Measurements from ENCODE around the gene PCDHA6. TPM values are rescaled to one million over a fixed set of nuclear protein-coding genes. Genes with fewer than 3 reads are reported as not detected.
"Not testable (repeated sequence)": the region's sequence is repeated elsewhere in the genome, so short reads cannot be mapped to it uniquely, and the experiment has no call there.

The PCDHA6 gene
- total and polyA plus RNA-seq, 2 of the 8 experiments (the other 6 are each of a cell fraction or from before 2014, with no cell fraction given): 0.71 to 7.1 TPM

DNA sequence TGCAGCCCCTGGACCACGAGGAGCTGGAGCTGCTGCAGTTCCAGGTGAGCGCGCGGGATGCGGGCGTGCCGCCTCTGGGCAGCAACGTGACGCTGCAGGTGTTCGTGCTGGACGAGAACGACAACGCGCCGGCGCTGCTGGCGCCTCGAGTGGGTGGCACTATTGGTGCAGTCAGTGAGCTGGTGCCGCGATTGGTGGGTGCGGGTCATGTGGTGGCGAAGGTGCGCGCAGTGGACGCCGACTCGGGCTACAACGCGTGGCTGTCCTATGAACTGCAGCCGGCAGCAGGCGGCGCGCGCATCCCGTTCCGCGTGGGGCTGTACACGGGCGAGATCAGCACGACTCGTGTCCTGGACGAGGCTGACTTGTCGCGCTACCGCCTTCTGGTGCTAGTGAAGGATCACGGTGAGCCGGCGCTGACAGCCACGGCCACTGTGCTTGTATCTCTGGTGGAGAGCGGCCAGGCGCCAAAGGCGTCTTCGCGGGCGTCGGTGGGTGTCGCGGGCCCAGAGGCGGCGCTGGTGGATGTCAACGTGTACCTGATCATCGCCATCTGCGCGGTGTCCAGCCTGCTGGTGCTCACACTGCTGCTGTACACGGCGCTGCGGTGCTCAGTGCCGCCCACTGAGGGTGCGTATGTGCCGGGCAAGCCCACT is 39.8 kb upstream of the PCDHA6 start:
- H3K79me1 ChIP-seq (ENCODE audit: low read depth, low read length); H3K4ac ChIP-seq (replicated peaks; ENCODE audit: insufficient read length, low read depth, low read length); H2BK5ac ChIP-seq (ENCODE audit: low read depth, low read length); H4K91ac ChIP-seq (replicated peaks; ENCODE audit: insufficient read length, low read length); H3K4me2 ChIP-seq (ENCODE audit: insufficient read depth in 1 of 2, low read depth in 2 of 2, low read length in 2 of 2); H3K36me3 ChIP-seq (ENCODE audit: control insufficient read depth in 2 of 4, insufficient read depth in 4 of 4, low read length in 3 of 4); H3K18ac ChIP-seq (ENCODE audit: extremely low read depth, low read length); H2BK120ac ChIP-seq (replicated peaks; ENCODE audit: low read depth, low read length); H3K79me2 ChIP-seq (ENCODE audit: control insufficient read depth in 1 of 2, insufficient read depth in 2 of 2, low read length in 2 of 2); H3K23me2 ChIP-seq (ENCODE audit: low read depth, low read length); H3K4me3 ChIP-seq (ENCODE audit: extremely low read depth in 1 of 4, insufficient read depth in 2 of 4, low read depth in 3 of 4, low read length in 4 of 4); H3K4me1 ChIP-seq (replicated peaks in 1 of 4; ENCODE audit: control insufficient read depth in 3 of 4, insufficient read depth in 4 of 4, low read length in 3 of 4); H4K5ac ChIP-seq (ENCODE audit: insufficient read length, low read depth, low read length); H3K9ac ChIP-seq (replicated peaks in 1 of 4; ENCODE audit: extremely low read depth in 1 of 4, low read depth in 3 of 4, low read length in 3 of 4); FAIRE-seq; H4K20me1 ChIP-seq (replicated peaks in 1 of 2; ENCODE audit: control insufficient read depth in 1 of 2, insufficient read depth in 2 of 2, low read length in 2 of 2); H3K27ac ChIP-seq (ENCODE audit: low read depth, low read length); H2BK12ac ChIP-seq (ENCODE audit: low read depth, low read length); H3K23ac ChIP-seq (ENCODE audit: insufficient read length); H3K14ac ChIP-seq (ENCODE audit: insufficient read length); H3K27me3 ChIP-seq (replicated peaks in 1 of 4; ENCODE audit: control insufficient read depth in 3 of 4, extremely low read depth in 1 of 4, insufficient read depth in 3 of 4, low read length in 3 of 4); H2BK20ac ChIP-seq (ENCODE audit: low read length); POLR2A ChIA-PET (ENCODE audit: partially characterized antibody); H3K56ac ChIP-seq (replicated peaks; ENCODE audit: insufficient read length, low read depth, low read length); DNase-seq (ENCODE audit: low read depth in 1 of 2, low spot score in 2 of 2); H4K8ac ChIP-seq (ENCODE audit: extremely low read depth, insufficient read depth, low read length); H2BK15ac ChIP-seq (ENCODE audit: low read length); H2AFZ ChIP-seq (ENCODE audit: low read length); H2AK5ac ChIP-seq (ENCODE audit: low read depth, low read length): not testable (repeated sequence)
- 90% methylated on average over 28 of the region's 70 CpGs; no CpG with 5 or more reads in 1 of the 2 experiments for WGBS, 2 experiments (ENCODE audit: extremely low coverage in 1 of 2, insufficient coverage in 1 of 2, insufficient read length in 1 of 2, insufficient replicate concordance in 2 of 2, low coverage in 1 of 2, low lambda C conversion rate in 2 of 2, missing lambda C conversion rate in 1 of 2)
- CTCF ChIA-PET (ENCODE audit: partially characterized antibody): interaction anchor here (1.1 to 3.5 kb wide), 3 partner anchors 9 to 264 kb away, joined by 3 to 36 read pairs (median 4); partner anchors contain the start of gene PCDHA4
- peaks cover 22 to 38% of the 10 kb centered on the region in 2 experiments for H3K9me3 ChIP-seq (ENCODE audit: insufficient read depth in 2 of 2, low read depth in 1 of 2, low read length in 1 of 2)
